ENCODE results near the gene ARID1B. TPM values are rescaled to one million over a fixed set of nuclear protein-coding genes. Genes with fewer than 3 reads are reported as not detected.
"Not testable (repeated sequence)": the region's sequence is repeated elsewhere in the genome, so short reads cannot be mapped to it uniquely, and the experiment has no call there.

The ARID1B gene
- total RNA-seq, 1 experiment from 2014 or later, result 86.3 TPM

GRCh38 chr6:157143890-157144798 lies 367.0 kb downstream of the ARID1B start:
- H3K27ac ChIP-seq (ENCODE audit: low read depth, low read length, poor library complexity, severe bottlenecking), result no peak overlapping the region
- peaks cover 6% of the 10 kb centered on the region for H3K36me3 ChIP-seq (ENCODE audit: insufficient read depth, low read length, poor library complexity, severe bottlenecking)
- H3K27me3 ChIP-seq (replicated peaks; ENCODE audit: insufficient read depth, low read depth, low read length, poor library complexity), result no peaks in the 10 kb centered on the region
- peaks cover 50% of the 10 kb centered on the region for H3K4me1 ChIP-seq (ENCODE audit: insufficient read depth, low read length, poor library complexity, severe bottlenecking)
- CTCF ChIA-PET, result no interaction called here
- POLR2A ChIA-PET (ENCODE audit: low non-redundant PET), result interaction anchor here (0.5 kb wide), 1 partner anchor 14 kb away, joined by 3 read pairs; no protein-coding TSS in a partner anchor
- intact Hi-C loops (cut with micrococcal nuclease; ENCODE audit: unreplicated experiment), result no loop called here
- no peaks in the 10 kb centered on the region for H3K9me3 ChIP-seq (ENCODE audit: low read depth, low read length, poor library complexity, severe bottlenecking)
- no peak for TF ChIP-seq EZH2 (IDR thresholded peaks at IDR 0.05; ENCODE audit: borderline replicate concordance, low read depth, low read length, poor library complexity, severe bottlenecking)
- no peak for TF ChIP-seq CTCF (conservative IDR thresholded peaks at IDR 0.05; ENCODE audit: low read depth, low read length)
- H3K4me3 ChIP-seq (ENCODE audit: low read depth, low read length, poor library complexity, severe bottlenecking), result no peak overlapping the region
- no peak for DNase-seq (ENCODE audit: low spot score)
- no TSS peak for BruUV-seq (replicated peaks)

- TF ChIP-seq EZH2 (IDR thresholded peaks at IDR 0.05; ENCODE audit: borderline replicate concordance, low read depth, low read length, poor library complexity, severe bottlenecking), result no peak
- TF ChIP-seq CTCF (conservative IDR thresholded peaks at IDR 0.05; ENCODE audit: low read depth, low read length), result no peak
- Histone ChIP-seq H3K9me3 (ENCODE audit: low read depth, low read length, poor library complexity, severe bottlenecking) (no peaks in the 10 kb centered on the region), H3K36me3 (ENCODE audit: insufficient read depth, low read length, poor library complexity, severe bottlenecking) (peaks cover 6% of the 10 kb centered on the region), H3K4me3 (ENCODE audit: low read depth, low read length, poor library complexity, severe bottlenecking) (no peak overlapping the region), H3K27me3 (replicated peaks; ENCODE audit: insufficient read depth, low read depth, low read length, poor library complexity) (no peaks in the 10 kb centered on the region), H3K4me1 (ENCODE audit: insufficient read depth, low read length, poor library complexity, severe bottlenecking) (peaks cover 56% of the 10 kb centered on the region), H3K27ac (ENCODE audit: low read depth, low read length, poor library complexity, severe bottlenecking) (no peak overlapping the region)
- DNase-seq (ENCODE audit: low spot score), result peak; percentile 33
- POLR2A ChIA-PET (ENCODE audit: low non-redundant PET), result interaction anchor here (0.5 kb wide), 1 partner anchor 15 kb away, joined by 3 read pairs; no protein-coding TSS in a partner anchor
- no TSS peak for BruUV-seq (replicated peaks)
- CTCF ChIA-PET, result no interaction called here
- intact Hi-C loops (cut with micrococcal nuclease; ENCODE audit: unreplicated experiment), result no loop called here
These were observed 367.8 kb downstream of the ARID1B start for GRCh38 chr6:157144859-157145568.

- intact Hi-C loops (cut with micrococcal nuclease; ENCODE audit: unreplicated experiment), result no loop called here
- no peaks in the 10 kb centered on the region for H3K9me3 ChIP-seq (ENCODE audit: low read depth, low read length, poor library complexity, severe bottlenecking)
- H3K4me3 ChIP-seq (ENCODE audit: low read depth, low read length, poor library complexity, severe bottlenecking), result no peak overlapping the region
- peak; percentile 66 for DNase-seq (ENCODE audit: low spot score)
- no TSS peak for BruUV-seq (replicated peaks)
- H3K36me3 ChIP-seq (ENCODE audit: insufficient read depth, low read length, poor library complexity, severe bottlenecking), result peaks cover 5% of the 10 kb centered on the region
- H3K4me1 ChIP-seq (ENCODE audit: insufficient read depth, low read length, poor library complexity, severe bottlenecking), result peaks cover 56% of the 10 kb centered on the region
- ChIA-PET POLR2A (ENCODE audit: low non-redundant PET) (no interaction called here), CTCF (no interaction called here)
- H3K27me3 ChIP-seq (replicated peaks; ENCODE audit: insufficient read depth, low read depth, low read length, poor library complexity), result no peaks in the 10 kb centered on the region
- TF ChIP-seq EZH2 (IDR thresholded peaks at IDR 0.05; ENCODE audit: borderline replicate concordance, low read depth, low read length, poor library complexity, severe bottlenecking), result no peak
- no peak for TF ChIP-seq CTCF (conservative IDR thresholded peaks at IDR 0.05; ENCODE audit: low read depth, low read length)
- H3K27ac ChIP-seq (ENCODE audit: low read depth, low read length, poor library complexity, severe bottlenecking), result peak overlapping the region; percentile 27
These were observed 368.6 kb downstream of the ARID1B start for GRCh38 chr6:157145656-157146285.

GRCh38 chr6:157147054-157148026 lies 370.2 kb downstream of the ARID1B start:
- H3K27ac ChIP-seq (ENCODE audit: low read depth, low read length, poor library complexity, severe bottlenecking); H3K9me3 ChIP-seq (ENCODE audit: low read depth, low read length, poor library complexity, severe bottlenecking); BruUV-seq (replicated peaks); H3K4me3 ChIP-seq (ENCODE audit: low read depth, low read length, poor library complexity, severe bottlenecking); H3K36me3 ChIP-seq (ENCODE audit: insufficient read depth, low read length, poor library complexity, severe bottlenecking); H3K27me3 ChIP-seq (replicated peaks; ENCODE audit: insufficient read depth, low read depth, low read length, poor library complexity); CTCF ChIA-PET; POLR2A ChIA-PET (ENCODE audit: low non-redundant PET); DNase-seq (ENCODE audit: low spot score); intact Hi-C loops (cut with micrococcal nuclease; ENCODE audit: unreplicated experiment): not testable (repeated sequence)
- peaks cover 67% of the 10 kb centered on the region for H3K4me1 ChIP-seq (ENCODE audit: insufficient read depth, low read length, poor library complexity, severe bottlenecking)
